ENCODE results near the gene PRKCE.
A peak's percentile ranks its signal among the peaks of the same experiment; 100 is the strongest.
"Not testable (repeated sequence)": the region's sequence is repeated elsewhere in the genome, so short reads cannot be mapped to it uniquely, and the experiment has no call there.

The PRKCE gene

DNA sequence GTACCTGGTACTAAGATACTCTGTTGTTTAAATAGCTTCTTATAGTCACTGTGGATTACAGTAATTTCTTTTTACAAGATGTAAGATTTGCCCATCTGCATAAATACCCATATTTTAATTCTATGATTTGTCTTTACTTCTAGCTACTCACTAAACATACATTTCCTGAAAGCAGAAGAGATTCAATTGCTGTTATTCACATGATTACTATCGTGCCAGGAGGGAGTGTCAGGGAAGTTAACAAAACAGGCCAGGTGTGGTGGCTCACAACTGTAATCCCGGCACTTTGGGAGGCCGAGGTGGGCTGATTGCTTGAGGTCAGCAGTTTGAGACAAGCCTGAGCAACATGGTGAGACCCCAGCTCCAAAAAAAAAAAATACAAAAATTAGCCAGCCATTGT is 33.8 kb downstream of the PRKCE start:
- Histone ChIP-seq H3K36me3 (ENCODE audit: control insufficient read depth in 2 of 2, insufficient read depth in 2 of 2, low read length in 2 of 2) (no peaks in the 10 kb centered on the region), H3K9ac (ENCODE audit: low read length in 2 of 2) (no peak overlapping the region), H3K27ac (ENCODE audit: low read length) (no peak overlapping the region), H3K4me3 (ENCODE audit: low read length in 2 of 2) (no peak overlapping the region), H3K4me1 (ENCODE audit: control insufficient read depth, insufficient read depth, low read length) (peaks cover 4% of the 10 kb centered on the region), H3K27me3 (ENCODE audit: control insufficient read depth in 1 of 2, insufficient read depth in 2 of 2, low read length in 2 of 2) (no peaks in the 10 kb centered on the region), H3K9me3 (ENCODE audit: control insufficient read depth in 2 of 2, low read length in 2 of 2) (no peaks in the 10 kb centered on the region)

DNA sequence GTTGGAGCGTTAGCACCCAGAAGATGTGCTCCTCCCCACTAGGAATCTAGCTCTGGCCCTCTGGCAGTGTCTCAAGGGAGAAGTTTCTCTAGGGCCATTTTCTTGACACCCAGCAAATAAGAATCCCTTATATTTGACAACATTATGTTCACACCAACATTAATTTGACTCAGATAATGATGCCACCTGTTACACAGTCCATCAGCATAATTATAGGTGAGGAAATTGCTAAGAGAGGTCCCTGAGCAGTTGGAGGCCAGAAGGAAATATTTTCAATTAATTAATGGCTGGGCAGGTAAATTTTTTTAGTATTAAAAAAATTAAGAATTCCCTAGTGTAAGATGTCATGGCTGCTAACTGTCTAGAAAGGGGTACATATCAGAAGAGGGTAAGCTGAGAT is 36.5 kb downstream of the PRKCE start:
- Histone ChIP-seq H3K4me3 (ENCODE audit: low read length in 2 of 2) (no peak overlapping the region), H3K27ac (ENCODE audit: low read length) (no peak overlapping the region), H3K9ac (ENCODE audit: low read length in 2 of 2) (no peak overlapping the region), H3K36me3 (ENCODE audit: control insufficient read depth in 2 of 2, insufficient read depth in 2 of 2, low read length in 2 of 2) (no peaks in the 10 kb centered on the region), H3K4me1 (ENCODE audit: control insufficient read depth, insufficient read depth, low read length) (peaks cover 13% of the 10 kb centered on the region), H3K27me3 (ENCODE audit: control insufficient read depth in 1 of 2, insufficient read depth in 2 of 2, low read length in 2 of 2) (no peaks in the 10 kb centered on the region), H3K9me3 (ENCODE audit: control insufficient read depth in 2 of 2, low read length in 2 of 2) (no peaks in the 10 kb centered on the region)

DNA sequence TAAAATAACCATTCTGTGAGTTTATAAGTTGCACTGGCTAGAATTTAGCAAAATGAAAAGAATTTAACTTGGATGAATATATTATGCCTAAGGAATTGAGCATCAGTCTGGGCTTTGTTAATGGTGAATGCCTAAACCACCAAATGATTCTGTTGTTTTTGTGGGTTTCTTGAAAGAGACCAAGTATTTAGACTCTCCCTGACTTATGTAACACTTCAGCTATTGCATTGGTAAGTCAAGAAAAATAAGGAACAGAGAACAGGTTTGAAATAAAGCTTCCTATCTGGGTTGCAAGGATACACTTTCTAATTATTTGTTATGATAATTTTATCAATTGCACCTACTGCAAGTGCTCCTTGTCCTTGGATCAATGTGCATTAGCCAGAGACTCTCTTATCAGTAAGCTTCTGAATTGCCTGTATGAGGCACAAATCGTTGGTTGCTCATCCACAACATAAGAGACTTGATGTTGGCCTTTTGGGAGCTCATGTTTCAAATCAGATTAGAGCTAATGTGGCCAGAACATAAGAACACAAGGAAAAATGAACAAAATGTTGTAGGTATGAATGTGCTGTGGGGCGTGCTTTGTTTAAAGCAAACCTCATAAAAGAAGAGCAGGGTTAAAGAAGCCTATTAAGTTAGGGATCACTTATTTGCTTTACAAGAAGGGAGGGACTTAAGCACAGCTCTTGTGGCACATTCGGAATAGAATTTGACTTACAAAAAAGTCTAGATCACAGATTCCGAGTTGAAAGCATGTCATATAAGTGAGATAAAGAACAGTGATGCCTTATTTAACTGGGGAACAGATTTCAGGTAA is 37.2 kb downstream of the PRKCE start:
- no peak overlapping the region for H3K9ac ChIP-seq (ENCODE audit: low read length in 2 of 2)
- H3K4me3 ChIP-seq (ENCODE audit: low read length in 2 of 2): no peak overlapping the region
- H3K9me3 ChIP-seq (ENCODE audit: control insufficient read depth in 2 of 2, low read length in 2 of 2): no peaks in the 10 kb centered on the region
- H3K27me3 ChIP-seq (ENCODE audit: control insufficient read depth in 1 of 2, insufficient read depth in 2 of 2, low read length in 2 of 2): no peaks in the 10 kb centered on the region
- H3K36me3 ChIP-seq (ENCODE audit: control insufficient read depth in 2 of 2, insufficient read depth in 2 of 2, low read length in 2 of 2): no peaks in the 10 kb centered on the region
- no peak overlapping the region for H3K27ac ChIP-seq (ENCODE audit: low read length)
- H3K4me1 ChIP-seq (ENCODE audit: control insufficient read depth, insufficient read depth, low read length): peaks cover 13% of the 10 kb centered on the region

DNA sequence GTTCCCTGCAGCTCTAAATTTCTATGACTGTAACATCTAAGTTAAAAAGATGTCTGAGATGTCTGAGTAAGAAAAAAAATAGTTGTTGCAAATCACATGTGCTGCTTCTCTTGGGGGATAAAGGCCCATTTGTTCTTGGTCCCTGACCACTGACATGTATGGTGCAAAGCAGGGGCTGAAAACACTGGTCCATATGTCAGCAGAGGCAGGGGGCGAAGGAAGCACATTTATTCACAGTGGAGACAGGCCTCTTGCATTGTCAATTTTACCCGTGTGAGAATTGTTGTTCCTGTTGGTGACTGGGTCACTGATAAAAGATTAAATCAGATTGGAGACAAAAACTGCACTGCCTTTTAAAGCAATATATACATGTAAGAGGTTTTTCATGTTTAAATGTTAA is 38.8 kb downstream of the PRKCE start:
- peaks cover 13% of the 10 kb centered on the region for H3K4me1 ChIP-seq (ENCODE audit: control insufficient read depth, insufficient read depth, low read length)

DNA sequence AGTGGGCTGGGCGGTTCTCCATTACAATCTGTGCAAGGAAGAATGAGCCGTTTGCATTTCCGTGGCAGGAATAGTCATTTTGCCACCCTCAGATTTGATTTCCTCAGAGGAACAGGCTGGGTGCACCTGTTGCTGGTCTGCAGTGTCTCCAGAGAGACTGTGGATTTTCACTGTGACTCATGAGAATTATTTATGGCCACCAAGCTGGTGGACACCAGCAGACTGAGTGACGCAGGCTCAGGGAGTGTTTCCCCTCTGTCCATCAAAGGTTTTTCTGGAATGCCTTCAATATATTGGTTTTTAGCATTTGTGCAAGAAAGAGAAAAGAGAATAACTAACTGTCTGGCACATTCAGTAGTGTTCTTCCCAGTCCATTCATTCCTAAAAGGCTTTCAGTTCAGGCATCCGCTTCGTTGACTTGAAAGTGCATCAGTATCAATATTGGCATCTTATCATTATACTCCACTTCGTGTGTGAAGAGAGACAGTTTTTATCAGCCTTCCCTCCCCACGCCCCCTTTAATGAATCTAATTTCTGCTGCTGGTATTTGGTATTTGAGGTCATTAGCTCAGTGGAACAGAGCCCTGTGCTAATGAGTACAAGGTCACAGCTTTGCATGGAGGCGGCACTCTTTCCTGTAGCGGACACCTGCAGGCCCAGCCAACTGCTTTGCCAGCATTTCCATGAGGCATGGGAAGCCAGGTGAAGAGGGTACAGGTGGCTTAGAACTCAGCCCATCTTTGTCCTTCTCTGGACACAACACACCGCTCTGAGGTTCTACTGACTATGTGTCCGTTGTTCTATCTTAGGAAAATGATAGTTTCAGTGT is 39.9 kb downstream of the PRKCE start:
- H3K4me3 ChIP-seq (ENCODE audit: low read length in 2 of 2): no peak overlapping the region
- peaks cover 13% of the 10 kb centered on the region for H3K4me1 ChIP-seq (ENCODE audit: control insufficient read depth, insufficient read depth, low read length)
- no peak overlapping the region for H3K9ac ChIP-seq (ENCODE audit: low read length in 2 of 2)
- H3K36me3 ChIP-seq (ENCODE audit: control insufficient read depth in 2 of 2, insufficient read depth in 2 of 2, low read length in 2 of 2): no peaks in the 10 kb centered on the region
- H3K27me3 ChIP-seq (ENCODE audit: control insufficient read depth in 1 of 2, insufficient read depth in 2 of 2, low read length in 2 of 2): no peaks in the 10 kb centered on the region
- no peak overlapping the region for H3K27ac ChIP-seq (ENCODE audit: low read length)
- no peaks in the 10 kb centered on the region for H3K9me3 ChIP-seq (ENCODE audit: control insufficient read depth in 2 of 2, low read length in 2 of 2)

More for the DNA sequence above, 38.8 kb downstream of the PRKCE start:
- Histone ChIP-seq H3K9ac (ENCODE audit: low read length in 2 of 2) (no peak overlapping the region), H3K27ac (ENCODE audit: low read length) (no peak overlapping the region), H3K9me3 (ENCODE audit: control insufficient read depth in 2 of 2, low read length in 2 of 2) (no peaks in the 10 kb centered on the region), H3K27me3 (ENCODE audit: control insufficient read depth in 1 of 2, insufficient read depth in 2 of 2, low read length in 2 of 2) (no peaks in the 10 kb centered on the region), H3K4me3 (ENCODE audit: low read length in 2 of 2) (no peak overlapping the region), H3K36me3 (ENCODE audit: control insufficient read depth in 2 of 2, insufficient read depth in 2 of 2, low read length in 2 of 2) (no peaks in the 10 kb centered on the region)

DNA sequence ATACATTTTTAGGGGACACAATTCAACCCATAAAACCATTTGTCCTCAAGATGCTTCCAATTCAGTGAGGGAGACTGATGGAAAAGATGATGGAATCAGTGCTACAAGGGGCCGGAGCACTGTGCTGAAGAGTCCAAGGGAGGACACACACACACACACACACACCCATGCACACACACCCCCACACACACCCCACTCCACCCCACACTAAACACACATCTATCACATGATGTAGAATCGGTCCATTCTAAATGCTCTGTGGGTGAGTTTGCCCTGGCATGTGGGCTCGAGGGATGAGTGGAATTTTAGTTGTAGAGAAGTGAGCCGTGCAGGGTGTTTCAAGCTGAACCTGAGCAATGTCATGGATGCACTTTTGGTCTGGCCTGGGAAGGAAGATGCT is 41.1 kb downstream of the PRKCE start:
- Histone ChIP-seq H3K27me3 (ENCODE audit: control insufficient read depth in 1 of 2, insufficient read depth in 2 of 2, low read length in 2 of 2) (no peaks in the 10 kb centered on the region), H3K4me1 (ENCODE audit: control insufficient read depth, insufficient read depth, low read length) (peaks cover 13% of the 10 kb centered on the region)

DNA sequence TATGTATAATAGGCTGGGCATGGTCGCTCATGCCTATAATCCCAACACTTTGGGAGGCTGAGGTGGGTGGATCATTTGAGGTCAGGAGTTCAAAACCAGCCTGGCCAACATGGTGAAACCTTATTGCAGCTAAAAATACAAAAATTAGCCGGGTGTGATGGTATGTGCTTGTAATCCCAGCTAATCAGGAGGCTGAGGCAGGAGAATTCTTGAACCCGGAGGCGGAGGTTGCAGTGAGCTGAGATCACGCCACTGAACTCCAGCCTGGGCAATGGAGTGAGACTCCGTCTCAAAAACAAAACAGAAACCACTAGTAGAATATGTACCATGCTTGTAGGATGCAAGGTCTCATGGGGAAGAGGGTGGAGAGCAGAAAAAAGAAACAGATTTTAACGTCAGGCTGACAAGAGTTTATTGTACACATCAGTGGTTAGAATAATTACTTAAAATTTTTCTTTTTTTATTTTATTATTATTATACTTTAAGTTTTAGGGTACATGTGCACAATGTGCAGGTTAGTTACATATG is 44.1 kb downstream of the PRKCE start:
- not testable (repeated sequence) for H3K36me3 ChIP-seq (ENCODE audit: control insufficient read depth in 2 of 2, insufficient read depth in 2 of 2, low read length in 2 of 2); H3K27ac ChIP-seq (ENCODE audit: low read length); H3K9ac ChIP-seq (ENCODE audit: low read length in 2 of 2); H3K27me3 ChIP-seq (ENCODE audit: control insufficient read depth in 1 of 2, insufficient read depth in 2 of 2, low read length in 2 of 2); H3K4me3 ChIP-seq (ENCODE audit: low read length in 2 of 2); H3K9me3 ChIP-seq (ENCODE audit: control insufficient read depth in 2 of 2, low read length in 2 of 2)
- peaks cover 23% of the 10 kb centered on the region for H3K4me1 ChIP-seq (ENCODE audit: control insufficient read depth, insufficient read depth, low read length)

More for the DNA sequence above, 41.1 kb downstream of the PRKCE start:
- Histone ChIP-seq H3K36me3 (ENCODE audit: control insufficient read depth in 2 of 2, insufficient read depth in 2 of 2, low read length in 2 of 2) (no peaks in the 10 kb centered on the region), H3K9me3 (ENCODE audit: control insufficient read depth in 2 of 2, low read length in 2 of 2) (no peaks in the 10 kb centered on the region), H3K4me3 (ENCODE audit: low read length in 2 of 2) (no peak overlapping the region), H3K9ac (ENCODE audit: low read length in 2 of 2) (no peak overlapping the region), H3K27ac (ENCODE audit: low read length) (no peak overlapping the region)

DNA sequence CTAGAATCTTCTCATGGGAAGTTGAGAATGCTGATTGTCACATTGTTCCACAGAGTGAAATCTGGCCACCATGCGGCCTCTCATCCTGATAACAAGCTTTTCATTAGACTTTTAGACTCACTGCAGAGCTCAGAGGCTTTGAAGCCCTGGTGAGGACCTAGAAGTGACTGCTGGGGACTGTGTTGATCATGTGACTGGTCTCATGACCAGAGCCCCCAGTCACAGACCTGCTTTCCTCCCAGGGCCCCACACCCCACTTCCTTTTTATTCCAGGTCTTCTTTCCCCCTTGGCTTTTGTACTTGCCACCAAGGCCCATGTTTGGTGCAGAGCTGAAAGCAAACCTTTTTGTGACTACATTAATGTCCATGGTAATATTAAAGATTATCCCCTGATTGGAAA is 45.2 kb downstream of the PRKCE start:
- no peaks in the 10 kb centered on the region for H3K36me3 ChIP-seq (ENCODE audit: control insufficient read depth in 2 of 2, insufficient read depth in 2 of 2, low read length in 2 of 2)
- no peak overlapping the region for H3K27ac ChIP-seq (ENCODE audit: low read length)
- H3K4me3 ChIP-seq (ENCODE audit: low read length in 2 of 2): no peak overlapping the region
- H3K9me3 ChIP-seq (ENCODE audit: control insufficient read depth in 2 of 2, low read length in 2 of 2): no peaks in the 10 kb centered on the region
- H3K9ac ChIP-seq (ENCODE audit: low read length in 2 of 2): no peak overlapping the region
- no peaks in the 10 kb centered on the region for H3K27me3 ChIP-seq (ENCODE audit: control insufficient read depth in 1 of 2, insufficient read depth in 2 of 2, low read length in 2 of 2)
- peaks cover 18% of the 10 kb centered on the region for H3K4me1 ChIP-seq (ENCODE audit: control insufficient read depth, insufficient read depth, low read length)

DNA sequence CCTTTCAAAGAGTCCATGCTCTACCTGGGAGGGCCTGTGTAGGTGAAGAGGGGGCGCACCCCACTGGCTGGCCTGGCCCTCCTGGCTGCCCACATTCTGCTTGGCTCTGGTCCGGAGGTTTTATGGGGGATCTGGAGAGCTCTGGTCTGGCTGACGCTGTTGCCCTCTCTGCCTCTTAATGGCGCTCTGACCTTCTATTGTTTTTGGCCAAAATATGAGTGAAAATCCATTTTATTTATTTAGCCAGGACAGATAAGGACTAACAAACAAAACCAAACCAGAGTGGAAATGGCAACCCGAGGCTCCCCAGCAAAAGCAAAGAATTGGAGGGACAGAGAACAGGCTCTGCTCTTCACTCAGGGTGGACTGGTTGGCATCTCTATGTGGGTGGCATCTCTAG is 45.7 kb downstream of the PRKCE start:
- Histone ChIP-seq H3K27me3 (ENCODE audit: control insufficient read depth in 1 of 2, insufficient read depth in 2 of 2, low read length in 2 of 2) (no peaks in the 10 kb centered on the region), H3K9me3 (ENCODE audit: control insufficient read depth in 2 of 2, low read length in 2 of 2) (no peaks in the 10 kb centered on the region), H3K9ac (ENCODE audit: low read length in 2 of 2) (no peak overlapping the region), H3K4me1 (ENCODE audit: control insufficient read depth, insufficient read depth, low read length) (peaks cover 18% of the 10 kb centered on the region), H3K4me3 (ENCODE audit: low read length in 2 of 2) (no peak overlapping the region), H3K27ac (ENCODE audit: low read length) (no peak overlapping the region), H3K36me3 (ENCODE audit: control insufficient read depth in 2 of 2, insufficient read depth in 2 of 2, low read length in 2 of 2) (no peaks in the 10 kb centered on the region)

DNA sequence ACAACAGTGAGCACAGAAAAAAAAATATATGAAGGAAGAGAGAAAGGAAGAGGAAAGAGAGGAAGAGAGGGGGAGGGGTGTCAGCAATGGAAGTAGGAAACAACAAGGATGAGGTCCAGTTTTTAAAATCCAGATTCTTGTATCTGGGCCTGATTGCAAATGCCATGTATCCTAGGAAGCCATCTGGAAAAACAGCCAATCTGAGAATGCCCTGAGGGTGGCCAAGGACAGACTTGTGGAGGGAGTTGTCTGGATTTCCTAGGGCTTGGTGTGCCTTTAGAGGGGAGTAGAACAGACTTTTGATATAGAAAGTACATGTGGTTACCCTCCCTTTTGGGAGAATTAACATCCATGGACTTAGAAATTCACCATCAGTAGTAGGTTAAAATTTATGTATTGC is 47.1 kb downstream of the PRKCE start:
- Histone ChIP-seq H3K9me3 (ENCODE audit: control insufficient read depth in 2 of 2, low read length in 2 of 2) (no peaks in the 10 kb centered on the region), H3K27ac (ENCODE audit: low read length) (peak overlapping the region; percentile 74), H3K27me3 (ENCODE audit: control insufficient read depth in 1 of 2, insufficient read depth in 2 of 2, low read length in 2 of 2) (no peaks in the 10 kb centered on the region), H3K4me1 (ENCODE audit: control insufficient read depth, insufficient read depth, low read length) (peaks cover 18% of the 10 kb centered on the region), H3K36me3 (ENCODE audit: control insufficient read depth in 2 of 2, insufficient read depth in 2 of 2, low read length in 2 of 2) (no peaks in the 10 kb centered on the region), H3K9ac (ENCODE audit: low read length in 2 of 2) (no peak overlapping the region), H3K4me3 (ENCODE audit: low read length in 2 of 2) (no peak overlapping the region)
